ENCODE data around the gene TMTC2. TPM values are rescaled to one million over a fixed set of nuclear protein-coding genes. Genes with fewer than 3 reads are reported as not detected.

Gene TMTC2
- total RNA-seq, 2 experiments from 2014 or later = 1.8 to 2.1 TPM

- POLR2A ChIA-PET = no interaction called here
- Mint-ChIP-seq H3K36me3 (ENCODE audit: low read depth) (peaks cover 4% of the 10 kb centered on the region), H3K4me3 (no peak overlapping the region), H3K4me1 (ENCODE audit: low read depth) (no peaks in the 10 kb centered on the region), H3K27me3 (no peaks in the 10 kb centered on the region), H3K9me3 (peaks cover 2% of the 10 kb centered on the region), H3K27ac (no peak overlapping the region)
- Histone ChIP-seq H3K4me3 (ENCODE audit: low read length) (no peak overlapping the region), H3K36me3 (ENCODE audit: insufficient read depth, low read length) (no peaks in the 10 kb centered on the region), H3K9me3 (ENCODE audit: control insufficient read depth in 1 of 2, insufficient read depth in 1 of 2, low read length in 2 of 2) (no peaks in the 10 kb centered on the region), H3K27me3 (ENCODE audit: control insufficient read depth in 1 of 2, insufficient read depth in 2 of 2, low read length in 2 of 2) (no peaks in the 10 kb centered on the region), H3K4me1 (ENCODE audit: insufficient read depth, low read length) (no peaks in the 10 kb centered on the region), H3K27ac (ENCODE audit: low read depth in 1 of 2, low read length in 2 of 2) (no peak overlapping the region)
- ATAC-seq (ENCODE audit: poor library complexity) (no peak), DNase-seq (peak in 1 of 14 experiments; percentile 10)
- intact Hi-C loops (cut with DNase I, micrococcal nuclease) = no loop called here
- CTCF ChIA-PET = no interaction called here
- TF ChIP-seq CTCF (IDR thresholded peaks at IDR 0.05) = no peak
Measured at GRCh38 chr12:83016218-83016835, 329.6 kb downstream of the TMTC2 start.

- Histone ChIP-seq H3K4me3 (ENCODE audit: low read length) (no peak overlapping the region), H3K4me1 (ENCODE audit: insufficient read depth, low read length) (no peaks in the 10 kb centered on the region), H3K27ac (ENCODE audit: low read depth in 1 of 2, low read length in 2 of 2) (no peak overlapping the region), H3K9me3 (ENCODE audit: control insufficient read depth in 1 of 2, insufficient read depth in 1 of 2, low read length in 2 of 2) (no peaks in the 10 kb centered on the region), H3K27me3 (ENCODE audit: control insufficient read depth in 1 of 2, insufficient read depth in 2 of 2, low read length in 2 of 2) (no peaks in the 10 kb centered on the region), H3K36me3 (ENCODE audit: insufficient read depth, low read length) (no peaks in the 10 kb centered on the region)
- no peak for DNase-seq
- H3K9me3 Mint-ChIP-seq = peaks cover 2% of the 10 kb centered on the region
- TF ChIP-seq CTCF (IDR thresholded peaks at IDR 0.05) = no peak
- no peak overlapping the region for H3K27ac Mint-ChIP-seq
- H3K36me3 Mint-ChIP-seq (ENCODE audit: low read depth) = no peaks in the 10 kb centered on the region
- ChIA-PET POLR2A (no interaction called here), CTCF (no interaction called here)
- H3K4me3 Mint-ChIP-seq = no peak overlapping the region
- no peak for ATAC-seq (ENCODE audit: poor library complexity)
- no peaks in the 10 kb centered on the region for H3K4me1 Mint-ChIP-seq (ENCODE audit: low read depth)
- intact Hi-C loops (cut with DNase I, micrococcal nuclease) = no loop called here
- H3K27me3 Mint-ChIP-seq = no peaks in the 10 kb centered on the region
Measured at GRCh38 chr12:83016991-83017390, 330.3 kb downstream of the TMTC2 start.

- DNase-seq (no peak), ATAC-seq (ENCODE audit: poor library complexity) (no peak)
- Histone ChIP-seq H3K4me3 (ENCODE audit: low read length) (no peak overlapping the region), H3K27ac (ENCODE audit: low read depth in 1 of 2, low read length in 2 of 2) (no peak overlapping the region), H3K27me3 (ENCODE audit: control insufficient read depth in 1 of 2, insufficient read depth in 2 of 2, low read length in 2 of 2) (no peaks in the 10 kb centered on the region), H3K36me3 (ENCODE audit: insufficient read depth, low read length) (no peaks in the 10 kb centered on the region), H3K4me1 (ENCODE audit: insufficient read depth, low read length) (no peaks in the 10 kb centered on the region), H3K9me3 (ENCODE audit: control insufficient read depth in 1 of 2, insufficient read depth in 1 of 2, low read length in 2 of 2) (no peaks in the 10 kb centered on the region)
- ChIA-PET POLR2A (no interaction called here), CTCF (no interaction called here)
- H3K4me1 Mint-ChIP-seq (ENCODE audit: low read depth) = no peaks in the 10 kb centered on the region
- intact Hi-C loops (cut with DNase I, micrococcal nuclease) = no loop called here
- no peak overlapping the region for H3K4me3 Mint-ChIP-seq
- no peak for TF ChIP-seq CTCF (IDR thresholded peaks at IDR 0.05)
- H3K27me3 Mint-ChIP-seq = no peaks in the 10 kb centered on the region
- no peaks in the 10 kb centered on the region for H3K36me3 Mint-ChIP-seq (ENCODE audit: low read depth)
- peaks cover 2% of the 10 kb centered on the region for H3K9me3 Mint-ChIP-seq
- H3K27ac Mint-ChIP-seq = no peak overlapping the region
Measured at GRCh38 chr12:83018088-83018487, 331.4 kb downstream of the TMTC2 start.

Measured in CD4-positive, alpha-beta T cell (primary cell).